ENCODE results near the gene APLP2.

APLP2 gene

DNA sequence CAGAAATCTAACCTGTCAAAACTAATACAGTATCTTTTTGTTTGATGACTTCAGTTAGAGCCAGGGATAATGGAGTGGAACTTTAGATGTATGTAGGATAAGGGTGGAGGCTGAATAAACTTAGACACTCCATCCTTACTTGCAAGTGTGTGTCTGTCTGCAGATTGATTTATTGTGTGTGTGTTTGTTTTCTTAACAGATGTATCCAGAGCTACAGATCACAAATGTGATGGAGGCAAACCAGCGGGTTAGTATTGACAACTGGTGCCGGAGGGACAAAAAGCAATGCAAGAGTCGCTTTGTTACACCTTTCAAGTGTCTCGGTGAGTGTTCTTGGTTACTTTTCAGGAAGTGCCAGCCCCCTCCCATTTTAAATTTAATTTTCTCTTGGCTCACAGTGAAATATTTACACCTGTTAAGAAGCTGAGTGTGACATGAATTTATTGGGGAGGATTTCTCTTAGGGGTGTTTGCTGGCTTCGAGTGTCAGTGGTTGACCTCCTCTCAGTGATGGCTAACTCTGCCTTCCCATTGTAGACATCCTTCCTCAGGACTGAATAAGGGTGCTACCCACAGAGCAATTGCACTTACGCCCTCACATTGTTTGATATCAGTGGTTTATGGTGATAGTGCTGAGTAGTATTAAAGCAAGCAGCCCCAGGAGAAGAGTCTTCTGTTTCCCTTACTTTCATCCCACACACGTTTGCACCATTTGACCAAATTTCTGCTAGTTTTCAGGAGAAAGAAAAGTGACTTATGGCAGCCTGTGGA is 40.8 kb downstream of the APLP2 start:
- TF ChIP-seq, protein P1, sequence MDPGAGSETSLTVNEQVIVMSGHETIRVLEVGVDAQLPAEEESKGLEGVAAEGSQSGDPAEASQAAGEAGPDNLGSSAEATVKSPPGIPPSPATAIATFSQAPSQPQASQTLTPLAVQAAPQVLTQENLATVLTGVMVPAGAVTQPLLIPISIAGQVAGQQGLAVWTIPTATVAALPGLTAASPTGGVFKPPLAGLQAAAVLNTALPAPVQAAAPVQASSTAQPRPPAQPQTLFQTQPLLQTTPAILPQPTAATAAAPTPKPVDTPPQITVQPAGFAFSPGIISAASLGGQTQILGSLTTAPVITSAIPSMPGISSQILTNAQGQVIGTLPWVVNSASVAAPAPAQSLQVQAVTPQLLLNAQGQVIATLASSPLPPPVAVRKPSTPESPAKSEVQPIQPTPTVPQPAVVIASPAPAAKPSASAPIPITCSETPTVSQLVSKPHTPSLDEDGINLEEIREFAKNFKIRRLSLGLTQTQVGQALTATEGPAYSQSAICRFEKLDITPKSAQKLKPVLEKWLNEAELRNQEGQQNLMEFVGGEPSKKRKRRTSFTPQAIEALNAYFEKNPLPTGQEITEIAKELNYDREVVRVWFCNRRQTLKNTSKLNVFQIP (CRISPR knock-in tag; IDR thresholded peaks at IDR 0.05; ENCODE audit: borderline replicate concordance, low read depth), result no peak
- TF ChIP-seq, protein P2, sequence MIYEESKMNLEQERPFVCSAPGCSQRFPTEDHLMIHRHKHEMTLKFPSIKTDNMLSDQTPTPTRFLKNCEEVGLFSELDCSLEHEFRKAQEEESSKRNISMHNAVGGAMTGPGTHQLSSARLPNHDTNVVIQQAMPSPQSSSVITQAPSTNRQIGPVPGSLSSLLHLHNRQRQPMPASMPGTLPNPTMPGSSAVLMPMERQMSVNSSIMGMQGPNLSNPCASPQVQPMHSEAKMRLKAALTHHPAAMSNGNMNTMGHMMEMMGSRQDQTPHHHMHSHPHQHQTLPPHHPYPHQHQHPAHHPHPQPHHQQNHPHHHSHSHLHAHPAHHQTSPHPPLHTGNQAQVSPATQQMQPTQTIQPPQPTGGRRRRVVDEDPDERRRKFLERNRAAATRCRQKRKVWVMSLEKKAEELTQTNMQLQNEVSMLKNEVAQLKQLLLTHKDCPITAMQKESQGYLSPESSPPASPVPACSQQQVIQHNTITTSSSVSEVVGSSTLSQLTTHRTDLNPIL (CRISPR knock-in tag; IDR thresholded peaks at IDR 0.05; ENCODE audit: low read depth), result no peak
- TF ChIP-seq ZNF70 (CRISPR knock-in tag; IDR thresholded peaks at IDR 0.05) (no peak), BACH2 (CRISPR knock-in tag; IDR thresholded peaks at IDR 0.05; ENCODE audit: borderline replicate concordance) (no peak), ZFP3 (CRISPR knock-in tag; IDR thresholded peaks at IDR 0.05) (no peak), ZFP30 (CRISPR knock-in tag; IDR thresholded peaks at IDR 0.05) (no peak), TOX (CRISPR knock-in tag; IDR thresholded peaks at IDR 0.05; ENCODE audit: borderline replicate concordance) (no peak), ZC3H10 (CRISPR knock-in tag; IDR thresholded peaks at IDR 0.05) (no peak), PPARA (CRISPR knock-in tag; IDR thresholded peaks at IDR 0.05; ENCODE audit: borderline replicate concordance) (no peak), ISL1 (CRISPR knock-in tag; IDR thresholded peaks at IDR 0.05) (no peak), OSR1 (CRISPR knock-in tag; IDR thresholded peaks at IDR 0.05) (no peak), ZNF8 (CRISPR knock-in tag; IDR thresholded peaks at IDR 0.05) (no peak), ARNTL (CRISPR knock-in tag; IDR thresholded peaks at IDR 0.05; ENCODE audit: borderline replicate concordance, low read depth) (no peak), CSDC2 (CRISPR knock-in tag; IDR thresholded peaks at IDR 0.05) (no peak), ESRRG (CRISPR knock-in tag; IDR thresholded peaks at IDR 0.05) (no peak), SNAI2 (CRISPR knock-in tag; IDR thresholded peaks at IDR 0.05) (no peak), TCF4 (CRISPR knock-in tag; IDR thresholded peaks at IDR 0.05; ENCODE audit: borderline replicate concordance) (no peak)
- TF ChIP-seq, protein P3, sequence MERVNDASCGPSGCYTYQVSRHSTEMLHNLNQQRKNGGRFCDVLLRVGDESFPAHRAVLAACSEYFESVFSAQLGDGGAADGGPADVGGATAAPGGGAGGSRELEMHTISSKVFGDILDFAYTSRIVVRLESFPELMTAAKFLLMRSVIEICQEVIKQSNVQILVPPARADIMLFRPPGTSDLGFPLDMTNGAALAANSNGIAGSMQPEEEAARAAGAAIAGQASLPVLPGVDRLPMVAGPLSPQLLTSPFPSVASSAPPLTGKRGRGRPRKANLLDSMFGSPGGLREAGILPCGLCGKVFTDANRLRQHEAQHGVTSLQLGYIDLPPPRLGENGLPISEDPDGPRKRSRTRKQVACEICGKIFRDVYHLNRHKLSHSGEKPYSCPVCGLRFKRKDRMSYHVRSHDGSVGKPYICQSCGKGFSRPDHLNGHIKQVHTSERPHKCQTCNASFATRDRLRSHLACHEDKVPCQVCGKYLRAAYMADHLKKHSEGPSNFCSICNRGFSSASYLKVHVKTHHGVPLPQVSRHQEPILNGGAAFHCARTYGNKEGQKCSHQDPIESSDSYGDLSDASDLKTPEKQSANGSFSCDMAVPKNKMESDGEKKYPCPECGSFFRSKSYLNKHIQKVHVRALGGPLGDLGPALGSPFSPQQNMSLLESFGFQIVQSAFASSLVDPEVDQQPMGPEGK (CRISPR knock-in tag; IDR thresholded peaks at IDR 0.05; ENCODE audit: borderline replicate concordance), result no peak
- TF ChIP-seq, protein P4, sequence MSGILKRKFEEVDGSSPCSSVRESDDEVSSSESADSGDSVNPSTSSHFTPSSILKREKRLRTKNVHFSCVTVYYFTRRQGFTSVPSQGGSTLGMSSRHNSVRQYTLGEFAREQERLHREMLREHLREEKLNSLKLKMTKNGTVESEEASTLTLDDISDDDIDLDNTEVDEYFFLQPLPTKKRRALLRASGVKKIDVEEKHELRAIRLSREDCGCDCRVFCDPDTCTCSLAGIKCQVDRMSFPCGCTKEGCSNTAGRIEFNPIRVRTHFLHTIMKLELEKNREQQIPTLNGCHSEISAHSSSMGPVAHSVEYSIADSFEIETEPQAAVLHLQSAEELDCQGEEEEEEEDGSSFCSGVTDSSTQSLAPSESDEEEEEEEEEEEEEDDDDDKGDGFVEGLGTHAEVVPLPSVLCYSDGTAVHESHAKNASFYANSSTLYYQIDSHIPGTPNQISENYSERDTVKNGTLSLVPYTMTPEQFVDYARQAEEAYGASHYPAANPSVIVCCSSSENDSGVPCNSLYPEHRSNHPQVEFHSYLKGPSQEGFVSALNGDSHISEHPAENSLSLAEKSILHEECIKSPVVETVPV (CRISPR knock-in tag; IDR thresholded peaks at IDR 0.05), result no peak
- no peak for ATAC-seq

DNA sequence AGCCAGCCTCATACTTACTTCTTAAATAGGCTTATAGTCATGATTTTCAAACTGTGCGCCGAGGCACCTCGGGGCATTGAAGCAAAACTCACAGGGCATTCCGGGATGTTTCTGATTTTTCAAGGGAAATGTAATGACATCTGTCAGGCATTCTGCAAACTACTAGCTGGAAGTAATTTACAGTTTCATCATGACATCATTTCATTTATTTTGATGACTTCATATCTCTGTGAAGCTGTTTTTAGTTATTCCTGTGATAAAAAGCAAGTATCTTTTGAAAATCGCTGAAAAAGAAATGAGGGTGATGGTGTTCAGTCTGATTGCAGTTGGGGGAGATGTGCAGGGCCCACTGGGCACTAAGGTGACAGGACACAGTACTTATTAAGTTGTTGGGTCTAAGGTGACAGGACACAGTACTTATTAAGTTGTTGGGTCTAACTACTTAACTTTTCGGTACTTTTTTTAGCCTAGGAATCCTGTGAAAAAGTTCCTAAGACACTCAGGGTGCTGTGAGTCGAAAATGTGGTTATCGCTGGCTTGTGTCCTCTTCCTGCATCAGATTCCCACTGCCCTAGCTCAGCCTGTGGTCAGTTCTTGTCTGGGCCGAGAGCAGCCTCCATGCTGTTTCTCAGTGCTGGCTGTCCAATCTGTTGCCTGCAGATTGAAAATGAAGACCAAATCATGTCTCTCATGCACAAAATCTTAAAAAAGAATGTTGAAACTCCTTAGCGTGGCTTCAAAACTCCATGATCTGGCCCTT is 42.6 kb downstream of the APLP2 start:
- ATAC-seq, result no peak
- no peak for TF ChIP-seq SNAI2 (CRISPR knock-in tag; IDR thresholded peaks at IDR 0.05)
- TF ChIP-seq ZFP3 (CRISPR knock-in tag; IDR thresholded peaks at IDR 0.05), result no peak
- no peak for TF ChIP-seq ZNF8 (CRISPR knock-in tag; IDR thresholded peaks at IDR 0.05)
- TF ChIP-seq, protein P5, sequence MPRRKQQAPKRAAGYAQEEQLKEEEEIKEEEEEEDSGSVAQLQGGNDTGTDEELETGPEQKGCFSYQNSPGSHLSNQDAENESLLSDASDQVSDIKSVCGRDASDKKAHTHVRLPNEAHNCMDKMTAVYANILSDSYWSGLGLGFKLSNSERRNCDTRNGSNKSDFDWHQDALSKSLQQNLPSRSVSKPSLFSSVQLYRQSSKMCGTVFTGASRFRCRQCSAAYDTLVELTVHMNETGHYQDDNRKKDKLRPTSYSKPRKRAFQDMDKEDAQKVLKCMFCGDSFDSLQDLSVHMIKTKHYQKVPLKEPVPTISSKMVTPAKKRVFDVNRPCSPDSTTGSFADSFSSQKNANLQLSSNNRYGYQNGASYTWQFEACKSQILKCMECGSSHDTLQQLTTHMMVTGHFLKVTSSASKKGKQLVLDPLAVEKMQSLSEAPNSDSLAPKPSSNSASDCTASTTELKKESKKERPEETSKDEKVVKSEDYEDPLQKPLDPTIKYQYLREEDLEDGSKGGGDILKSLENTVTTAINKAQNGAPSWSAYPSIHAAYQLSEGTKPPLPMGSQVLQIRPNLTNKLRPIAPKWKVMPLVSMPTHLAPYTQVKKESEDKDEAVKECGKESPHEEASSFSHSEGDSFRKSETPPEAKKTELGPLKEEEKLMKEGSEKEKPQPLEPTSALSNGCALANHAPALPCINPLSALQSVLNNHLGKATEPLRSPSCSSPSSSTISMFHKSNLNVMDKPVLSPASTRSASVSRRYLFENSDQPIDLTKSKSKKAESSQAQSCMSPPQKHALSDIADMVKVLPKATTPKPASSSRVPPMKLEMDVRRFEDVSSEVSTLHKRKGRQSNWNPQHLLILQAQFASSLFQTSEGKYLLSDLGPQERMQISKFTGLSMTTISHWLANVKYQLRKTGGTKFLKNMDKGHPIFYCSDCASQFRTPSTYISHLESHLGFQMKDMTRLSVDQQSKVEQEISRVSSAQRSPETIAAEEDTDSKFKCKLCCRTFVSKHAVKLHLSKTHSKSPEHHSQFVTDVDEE (CRISPR knock-in tag; IDR thresholded peaks at IDR 0.05), result no peak
- no peak for TF ChIP-seq TCF4 (CRISPR knock-in tag; IDR thresholded peaks at IDR 0.05; ENCODE audit: borderline replicate concordance)
- TF ChIP-seq OSR1 (CRISPR knock-in tag; IDR thresholded peaks at IDR 0.05), result no peak
- no peak for TF ChIP-seq PPARA (CRISPR knock-in tag; IDR thresholded peaks at IDR 0.05; ENCODE audit: borderline replicate concordance)
- TF ChIP-seq, protein P1 (CRISPR knock-in tag; IDR thresholded peaks at IDR 0.05; ENCODE audit: borderline replicate concordance, low read depth), result no peak
- no peak for TF ChIP-seq CSDC2 (CRISPR knock-in tag; IDR thresholded peaks at IDR 0.05)
- TF ChIP-seq ISL1 (CRISPR knock-in tag; IDR thresholded peaks at IDR 0.05), result no peak
- TF ChIP-seq ESRRG (CRISPR knock-in tag; IDR thresholded peaks at IDR 0.05), result no peak
- TF ChIP-seq, protein P4 (CRISPR knock-in tag; IDR thresholded peaks at IDR 0.05), result no peak
- TF ChIP-seq, protein P3 (CRISPR knock-in tag; IDR thresholded peaks at IDR 0.05; ENCODE audit: borderline replicate concordance), result no peak
- no peak for TF ChIP-seq GLIS3 (CRISPR knock-in tag; IDR thresholded peaks at IDR 0.05)
- no peak for TF ChIP-seq ARNTL (CRISPR knock-in tag; IDR thresholded peaks at IDR 0.05; ENCODE audit: borderline replicate concordance, low read depth)
- no peak for TF ChIP-seq TOX (CRISPR knock-in tag; IDR thresholded peaks at IDR 0.05; ENCODE audit: borderline replicate concordance)

Data from SK-N-SH treated with all-trans-retinoic acid at 6 μM for 48 hours (cell line).